ENCODE results near the gene USP22. TPM values are rescaled to one million over a fixed set of nuclear protein-coding genes. Genes with fewer than 3 reads are reported as not detected.

USP22 gene
- total and polyA plus RNA-seq, 2 experiments from 2014 or later, result 68.9 to 296 TPM

- Histone ChIP-seq H3K79me2 (replicated peaks; ENCODE audit: insufficient read depth) (peaks cover 78% of the 10 kb centered on the region), H3K4me3 (no peak overlapping the region), H3K4me2 (no peak overlapping the region), H3F3A (replicated peaks; ENCODE audit: low read depth) (peaks cover 47% of the 10 kb centered on the region), H3K36me3 (ENCODE audit: insufficient read depth) (peaks cover 93% of the 10 kb centered on the region), H3K27me3 (ENCODE audit: insufficient read depth) (no peaks in the 10 kb centered on the region), H3K27ac (ENCODE audit: low read depth) (0 out of 2 replicates have a peak overlapping the region, but pooled peaks have one; percentile 26), H3K9me2 (ENCODE audit: insufficient read depth) (no peaks in the 10 kb centered on the region), H4K20me1 (replicated peaks; ENCODE audit: insufficient read depth) (peaks cover 68% of the 10 kb centered on the region), H2AFZ (no peak overlapping the region), H3K4me1 (ENCODE audit: insufficient read depth) (no peaks in the 10 kb centered on the region)
- no peak for TF ChIP-seq REST (IDR thresholded peaks at IDR 0.05; ENCODE audit: unreplicated experiment)
- TF ChIP-seq JUNB (IDR thresholded peaks at IDR 0.05; ENCODE audit: unreplicated experiment), result no peak
- no peak for TF ChIP-seq STAT1 (IDR thresholded peaks at IDR 0.05; ENCODE audit: unreplicated experiment)
- TF ChIP-seq ZNF462 (CRISPR knock-in tag; IDR thresholded peaks at IDR 0.05), result no peak
- TF ChIP-seq POLR2AphosphoS5 (IDR thresholded peaks at IDR 0.05; ENCODE audit: low read depth), result no peak
- TF ChIP-seq NANOG (IDR thresholded peaks at IDR 0.05; ENCODE audit: borderline replicate concordance), result no peak
- Mint-ChIP-seq H3K27ac (0 out of 2 replicates have a peak overlapping the region, but pooled peaks have one; percentile 59), H3K4me1 (no peaks in the 10 kb centered on the region; the same call in 2 of the 3 replicates), H3K9me3 (no peaks in the 10 kb centered on the region; the same call in 1 of the 3 replicates), H3K36me3 (ENCODE audit: low read depth) (peaks cover 100% of the 10 kb centered on the region), H3K4me3 (no peak overlapping the region), H3K27me3 (ENCODE audit: insufficient read depth, low read depth, poor library complexity) (peaks cover 13% of the 10 kb centered on the region)
- ATAC-seq, result no peak
- DNase-seq (ENCODE audit: low spot score), result no peak
Measured at GRCh38 chr17:21008992-21009671, 33.7 kb downstream of the USP22 start.

Data from GM23338 (cell line).